NK-92 (cell line): ENCODE data around the gene NGFR.

ENCODE experiments used
- DNase-seq: peaks from one replicate; lab custom pipeline; 2025; ENCODE audit not compliant: unreplicated experiment; lab: John Stamatoyannopoulos, UW

Gene NGFR

DNA sequence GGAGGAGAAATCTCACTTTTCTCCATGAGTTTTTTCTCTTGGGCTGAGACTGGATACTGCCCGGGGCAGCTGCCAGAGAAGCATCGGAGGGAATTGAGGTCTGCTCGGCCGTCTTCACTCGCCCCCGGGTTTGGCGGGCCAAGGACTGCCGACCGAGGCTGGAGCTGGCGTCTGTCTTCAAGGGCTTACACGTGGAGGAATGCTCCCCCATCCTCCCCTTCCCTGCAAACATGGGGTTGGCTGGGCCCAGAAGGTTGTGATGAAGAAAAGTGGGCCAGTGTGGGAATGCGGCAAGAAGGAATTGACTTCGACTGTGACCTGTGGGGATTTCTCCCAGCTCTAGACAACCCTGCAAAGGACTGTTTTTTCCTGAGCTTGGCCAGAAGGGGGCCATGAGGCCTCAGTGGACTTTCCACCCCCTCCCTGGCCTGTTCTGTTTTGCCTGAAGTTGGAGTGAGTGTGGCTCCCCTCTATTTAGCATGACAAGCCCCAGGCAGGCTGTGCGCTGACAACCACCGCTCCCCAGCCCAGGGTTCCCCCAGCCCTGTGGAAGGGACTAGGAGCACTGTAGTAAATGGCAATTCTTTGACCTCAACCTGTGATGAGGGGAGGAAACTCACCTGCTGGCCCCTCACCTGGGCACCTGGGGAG, 19.1 kb downstream of the NGFR start:
- DNase-seq, result no peak

DNA sequence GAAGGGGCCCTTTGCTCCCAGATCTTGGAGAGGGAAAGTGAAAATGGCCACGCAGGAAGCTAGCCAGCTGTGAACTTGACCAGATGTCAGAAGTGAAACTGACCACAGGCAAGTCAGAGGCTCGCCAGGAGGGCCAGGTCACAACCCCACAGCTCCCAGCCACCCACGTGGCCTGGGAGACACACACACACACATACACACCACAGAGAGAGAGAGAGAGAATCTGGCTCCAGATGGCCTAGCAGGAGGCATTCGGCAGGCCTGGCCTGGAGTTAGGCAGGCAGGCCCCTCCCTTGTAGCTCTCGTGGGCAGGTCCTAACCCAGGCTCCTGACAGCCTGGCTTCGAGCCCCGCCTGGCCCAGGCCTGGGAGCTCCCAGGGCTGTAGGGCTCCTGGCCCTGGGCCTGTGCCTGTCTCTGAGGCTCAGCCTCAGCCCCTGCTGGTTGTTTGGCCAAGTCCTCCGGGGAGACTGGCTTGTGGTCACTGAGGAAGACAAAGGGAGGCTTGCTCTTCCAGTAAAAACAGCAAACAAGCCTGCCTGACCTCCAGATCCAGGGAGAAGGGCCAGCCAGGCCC, 20.2 kb downstream of the NGFR start:
- no peak for DNase-seq

DNA sequence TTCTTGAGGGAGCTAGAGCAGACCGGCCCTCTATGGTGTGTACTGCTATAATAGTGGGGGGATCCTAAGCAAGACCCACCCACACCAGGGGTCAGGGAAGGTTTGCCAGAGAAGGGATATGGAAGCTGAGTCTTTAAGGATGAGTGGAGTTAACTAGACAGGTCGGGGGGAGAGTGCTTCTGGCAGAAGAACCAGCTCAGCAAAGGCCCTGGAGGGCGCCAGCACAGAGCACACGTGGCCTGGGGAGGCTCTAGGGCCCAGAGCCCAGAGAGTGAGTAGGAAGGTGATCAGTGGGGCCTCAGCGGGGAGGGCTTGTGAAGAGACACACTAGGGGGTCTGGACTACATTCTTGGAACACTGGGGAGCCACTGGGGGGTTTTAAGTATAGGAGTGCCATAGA, 21.1 kb downstream of the NGFR start:
- DNase-seq, result no peak

DNA sequence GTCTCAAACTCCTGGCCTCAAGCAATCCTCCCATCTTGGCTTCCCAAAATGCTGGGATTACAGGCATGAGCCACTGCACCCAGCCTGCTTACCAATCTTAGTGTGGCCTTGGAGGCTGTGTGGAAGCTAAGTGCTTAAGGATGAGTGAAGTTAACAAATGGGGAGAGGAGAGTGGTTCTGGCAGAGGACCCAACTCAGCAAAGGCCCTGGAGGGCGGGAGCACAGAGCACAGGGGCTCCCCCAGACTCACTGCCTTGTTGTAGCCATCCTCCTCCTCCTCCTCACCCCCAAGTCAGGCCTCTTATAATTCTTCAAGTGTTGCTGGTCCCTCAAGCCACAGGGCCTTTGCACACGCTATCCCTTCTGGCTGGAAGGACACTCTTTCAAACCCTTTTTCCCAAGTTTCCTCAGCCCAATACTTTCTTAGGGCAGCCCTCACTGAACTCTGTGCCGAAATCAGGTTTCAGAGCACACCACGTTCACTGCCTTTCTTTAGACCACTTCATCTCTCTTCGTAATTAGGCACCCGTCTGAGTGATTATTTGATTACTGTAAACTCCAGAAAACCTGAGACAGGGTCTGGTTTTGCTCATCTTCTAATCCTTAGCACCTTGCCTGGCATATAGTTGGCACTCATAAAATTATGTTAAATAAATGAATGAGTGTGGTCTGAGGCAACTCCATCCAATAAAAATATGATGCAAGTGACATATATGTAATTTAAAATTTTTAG, 23.4 kb downstream of the NGFR start:
- no peak for DNase-seq

DNA sequence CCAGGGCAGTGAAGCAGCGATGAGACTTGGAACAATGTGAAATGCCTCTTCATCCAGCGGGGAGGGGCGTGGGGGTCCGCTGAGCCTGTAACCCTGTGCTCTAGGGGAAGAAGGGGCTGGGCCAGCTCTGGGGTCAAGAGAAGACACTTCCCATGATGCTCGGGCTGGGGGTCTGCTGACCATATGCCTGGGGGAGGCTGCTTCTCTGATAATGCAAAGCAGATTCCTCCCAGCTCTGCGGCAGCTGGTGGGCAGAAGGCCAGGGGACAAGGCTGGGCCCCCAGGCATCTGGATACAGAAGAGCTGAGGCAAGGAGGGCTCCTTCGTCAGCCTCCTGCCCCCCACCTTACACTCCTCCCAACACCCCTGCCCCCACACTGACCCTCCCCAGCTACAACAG, 24.7 kb downstream of the NGFR start:
- no peak for DNase-seq

DNA sequence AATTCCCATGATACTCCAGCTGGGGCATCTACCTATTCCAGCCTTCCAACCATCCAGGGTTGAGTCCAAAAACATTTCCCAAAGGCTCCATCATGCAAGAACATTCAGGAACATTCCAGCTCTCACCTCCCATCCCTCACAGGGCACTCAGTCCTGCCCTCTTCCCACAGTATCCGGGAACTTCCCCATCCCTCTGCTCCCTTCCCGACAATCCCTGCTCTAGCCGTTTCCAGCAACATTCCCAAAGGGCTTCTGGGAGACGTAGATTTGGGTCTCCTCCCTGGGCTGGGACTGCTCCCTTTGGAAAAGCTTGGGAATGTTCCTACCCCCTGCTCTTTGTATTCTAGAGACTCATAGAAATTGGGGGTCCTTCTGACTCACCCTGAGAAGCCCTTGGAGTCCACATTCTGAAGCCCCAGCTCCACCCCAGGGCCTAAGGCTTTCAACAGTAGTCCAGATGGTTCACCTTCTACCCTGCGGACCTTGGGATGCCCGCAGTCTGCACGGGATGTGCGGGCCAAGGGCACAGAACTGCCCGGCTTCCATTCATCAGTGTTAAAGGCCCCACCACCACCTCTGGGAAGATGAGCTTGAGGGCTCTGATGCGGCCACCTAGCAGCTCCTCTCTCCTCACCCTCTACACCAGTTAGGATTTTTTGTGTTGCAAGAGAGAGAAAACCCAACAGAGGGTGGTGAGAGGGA, 25.4 kb downstream of the NGFR start:
- DNase-seq, result no peak

DNA sequence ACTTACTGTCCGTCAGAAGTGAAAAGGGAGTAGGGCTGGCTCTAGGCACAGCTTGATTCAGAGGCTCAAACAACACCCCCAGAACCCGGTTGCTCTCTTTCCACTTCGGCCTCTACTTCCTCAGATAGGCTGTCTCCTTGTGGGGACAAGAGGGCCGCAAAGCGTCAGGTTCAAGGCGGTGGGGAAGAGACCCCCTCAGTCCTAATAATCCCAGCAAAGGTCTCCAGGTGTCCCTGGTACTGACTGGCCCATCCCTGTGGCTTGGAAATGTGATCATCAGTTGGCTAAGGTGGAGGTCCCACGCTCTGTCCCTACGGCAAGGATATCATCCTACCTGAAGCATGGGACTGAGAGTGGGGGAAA, 26.0 kb downstream of the NGFR start:
- DNase-seq, result no peak

DNA sequence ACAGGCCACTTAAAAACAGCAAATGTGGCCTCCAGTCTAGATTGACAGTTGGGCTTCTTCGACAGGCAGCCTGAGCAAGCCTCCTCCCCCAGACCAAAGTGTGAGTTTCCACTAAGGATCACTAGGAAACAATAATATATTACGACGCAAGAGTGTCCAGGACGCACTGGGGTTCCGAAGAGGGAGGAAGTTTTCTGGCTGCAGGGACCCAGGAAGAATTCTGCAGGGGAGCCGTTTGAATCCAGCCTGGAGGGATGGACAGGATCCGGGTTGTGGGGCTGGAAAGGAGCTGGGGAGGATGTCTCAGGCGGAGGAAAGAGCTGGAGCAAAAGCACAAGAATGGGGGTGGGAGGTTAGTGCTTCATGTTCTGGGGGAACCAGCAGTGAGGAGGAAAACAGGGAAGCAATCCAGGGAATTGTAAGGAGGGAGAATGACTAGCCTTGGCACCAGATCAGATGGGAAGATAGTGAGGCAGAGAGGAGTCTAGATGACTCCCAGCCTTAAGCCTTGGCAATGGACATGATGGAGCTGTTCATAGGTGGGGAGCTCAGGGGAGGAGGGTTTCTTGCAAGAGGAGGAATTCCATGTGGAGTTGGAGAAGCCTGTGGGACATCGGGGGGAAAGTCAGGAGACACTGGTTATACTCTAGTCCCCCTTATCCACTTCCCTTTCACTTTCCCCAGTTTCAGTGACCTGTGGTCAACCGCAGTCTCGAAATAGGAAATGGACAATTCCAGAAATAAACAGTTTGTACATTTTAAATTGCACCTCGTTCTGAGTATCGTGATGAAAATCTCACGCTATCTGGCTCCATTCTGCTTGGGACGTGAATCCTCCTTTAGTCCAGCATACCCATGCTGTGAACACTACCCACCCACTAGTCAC, 26.6 kb downstream of the NGFR start:
- no peak for DNase-seq

DNA sequence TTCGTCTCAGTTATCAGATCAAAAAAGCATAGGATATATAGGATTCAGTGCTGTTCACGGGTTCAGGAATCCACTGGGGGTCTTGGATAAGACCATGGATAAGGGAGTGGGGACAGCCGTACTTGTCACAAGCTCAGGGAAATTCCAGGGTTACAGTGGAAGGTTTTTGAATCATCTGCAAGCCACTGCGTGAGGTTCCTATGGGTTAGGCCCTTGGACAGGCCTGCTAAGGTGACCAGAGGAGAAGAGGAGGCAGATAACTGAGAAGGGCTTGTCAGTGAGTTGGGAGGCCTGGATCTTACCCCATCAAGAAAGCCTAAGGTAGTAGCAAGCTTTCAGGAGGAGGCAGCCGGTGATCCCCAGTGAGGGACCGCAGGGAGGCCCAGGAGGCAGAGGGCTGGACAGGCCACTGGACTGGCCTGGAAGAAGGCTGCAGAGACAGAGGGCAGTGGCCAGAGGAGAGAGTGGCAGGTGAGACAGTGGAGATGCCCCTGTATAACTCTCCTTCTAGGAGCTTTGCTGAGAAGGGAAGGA, 27.3 kb downstream of the NGFR start:
- no peak for DNase-seq

DNA sequence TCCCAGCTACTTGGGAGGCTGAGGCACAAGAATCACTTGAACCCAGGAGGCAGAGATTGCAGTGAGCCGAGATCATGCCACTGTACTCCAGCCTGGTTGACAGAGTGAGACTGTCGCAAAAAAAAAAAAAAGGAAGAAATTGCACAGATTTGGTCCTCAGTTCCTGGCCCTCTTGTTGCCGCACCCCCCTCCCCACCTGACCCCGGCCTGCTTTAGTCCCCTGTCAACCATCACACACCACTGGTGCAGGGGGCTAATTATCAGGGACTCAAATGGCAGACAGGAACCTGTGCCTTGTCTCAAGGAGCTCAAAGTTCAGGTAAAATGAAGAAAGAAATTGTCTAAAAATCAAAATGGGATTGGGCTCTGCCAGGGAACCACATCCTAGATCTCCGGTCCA, 28.1 kb downstream of the NGFR start:
- DNase-seq, result no peak

DNA sequence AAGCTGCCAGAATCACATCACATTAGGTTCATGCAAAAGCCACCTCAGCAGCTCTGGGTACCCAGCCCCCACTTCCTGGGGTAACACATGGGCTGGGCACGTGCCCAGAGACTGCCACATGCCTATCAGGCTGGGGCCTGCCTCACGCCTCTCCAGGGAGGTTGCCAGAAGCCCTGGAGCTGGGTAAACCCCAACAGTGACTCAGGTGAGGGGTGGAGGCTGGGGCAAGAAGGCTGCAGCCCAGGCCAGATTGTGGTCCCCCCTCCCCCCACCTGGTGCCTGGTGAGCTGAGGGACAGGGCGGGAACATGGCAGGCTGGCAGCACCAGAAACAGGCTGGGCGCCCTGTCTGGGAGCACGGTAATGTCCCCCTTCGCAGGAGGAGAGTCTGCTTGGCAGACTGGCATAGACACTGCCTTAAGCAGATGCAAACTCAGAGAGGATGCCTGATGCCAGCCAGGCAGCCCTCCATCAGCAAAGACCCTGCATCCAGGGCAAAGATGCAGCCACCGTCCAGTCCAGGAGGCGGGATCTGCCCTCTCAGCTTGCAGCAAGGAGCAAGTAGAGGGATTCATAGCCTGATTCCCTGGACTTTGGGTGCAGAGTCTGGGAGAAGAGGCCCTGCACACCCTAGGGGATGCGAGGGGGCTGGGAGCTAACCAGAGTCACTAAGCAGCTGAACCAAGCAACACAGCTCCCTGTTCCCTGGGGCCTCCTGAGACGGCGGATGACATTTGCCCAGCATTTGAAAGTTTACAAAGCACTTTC, 28.8 kb downstream of the NGFR start:
- no peak for DNase-seq

DNA sequence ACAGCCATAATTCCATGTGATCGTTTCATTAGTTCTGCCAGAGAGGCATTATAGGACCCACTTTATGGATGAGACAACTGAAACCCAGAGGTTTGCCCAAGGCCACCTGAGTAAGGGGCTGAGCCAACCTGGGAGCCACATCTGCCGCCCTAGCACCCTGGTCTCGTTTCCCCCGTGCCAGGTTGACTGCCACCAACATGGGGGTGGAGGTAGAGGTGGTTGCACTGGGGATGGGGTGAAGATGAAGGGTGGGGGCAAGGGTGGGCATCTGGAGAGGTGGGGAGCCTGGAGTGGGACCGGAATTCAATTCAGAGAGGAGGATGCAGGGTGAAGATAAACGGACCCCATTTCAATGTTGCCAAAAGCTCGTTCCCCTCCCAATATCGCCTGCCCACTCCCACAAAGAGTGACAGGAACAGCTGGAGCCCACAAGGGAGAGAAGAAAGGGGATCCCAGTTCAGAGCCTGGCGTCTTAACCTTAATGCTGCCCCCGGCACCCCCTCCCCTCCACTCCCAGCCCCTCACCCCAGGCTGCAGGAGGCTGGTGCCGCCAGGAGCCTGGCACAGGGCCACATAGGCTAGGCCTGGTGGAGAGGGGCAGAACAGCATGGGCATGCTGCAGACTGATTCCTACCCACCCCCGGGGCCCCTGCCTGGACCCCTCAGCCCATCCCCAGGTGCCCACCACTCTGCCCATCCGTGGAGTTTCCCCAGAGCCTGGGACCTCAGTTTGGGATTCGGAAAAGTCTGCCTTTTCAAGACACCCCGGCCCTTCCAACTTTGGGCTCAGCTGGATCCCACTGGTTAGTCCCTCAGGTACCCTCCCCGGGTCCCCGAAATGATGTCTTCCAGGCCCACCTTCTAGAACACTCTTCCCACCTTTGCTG, 29.6 kb downstream of the NGFR start:
- DNase-seq, result no peak

DNA sequence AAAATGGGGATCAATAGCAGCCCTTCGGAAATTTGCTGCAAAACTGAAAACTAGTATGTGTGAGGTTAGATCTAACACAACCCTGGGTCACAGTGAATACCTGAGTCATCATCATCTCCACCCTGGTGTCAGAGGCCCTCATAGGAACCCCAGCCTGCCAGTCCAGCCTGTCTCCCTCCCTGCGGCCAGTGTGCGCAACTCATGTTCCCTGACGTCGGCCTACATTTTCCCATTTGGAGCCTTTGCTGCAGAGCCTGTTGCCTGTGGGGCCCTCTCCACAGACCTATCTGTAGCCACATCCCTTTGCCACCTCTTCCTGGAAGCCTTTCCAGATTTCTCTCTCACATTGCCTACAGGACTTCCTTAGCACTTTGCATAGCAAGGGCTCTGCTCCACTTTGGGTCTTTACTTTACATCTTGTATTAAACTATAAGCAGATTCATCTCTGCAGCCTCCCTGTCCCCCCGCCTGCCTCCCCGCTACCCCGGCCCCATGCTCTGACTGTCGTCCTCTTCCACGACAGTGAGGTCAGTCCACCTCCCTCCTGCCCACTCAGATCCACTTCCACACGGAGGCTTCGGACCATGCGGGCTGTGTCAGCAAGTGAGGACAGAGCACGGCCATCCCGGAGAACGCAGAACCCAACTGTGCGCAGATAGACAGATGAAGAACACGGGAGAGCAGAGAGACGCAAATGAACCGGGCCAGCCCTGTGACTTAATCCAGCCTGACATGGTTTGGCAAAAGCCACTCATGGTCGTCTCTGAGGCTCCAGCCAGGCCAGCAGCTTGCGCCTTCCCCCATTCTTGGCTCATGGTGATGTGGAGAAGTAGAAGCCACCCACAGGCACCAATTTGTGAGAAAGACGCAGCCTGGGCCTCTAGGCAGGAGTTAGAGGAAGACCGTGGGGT, 31.0 kb downstream of the NGFR start:
- DNase-seq, result no peak

DNA sequence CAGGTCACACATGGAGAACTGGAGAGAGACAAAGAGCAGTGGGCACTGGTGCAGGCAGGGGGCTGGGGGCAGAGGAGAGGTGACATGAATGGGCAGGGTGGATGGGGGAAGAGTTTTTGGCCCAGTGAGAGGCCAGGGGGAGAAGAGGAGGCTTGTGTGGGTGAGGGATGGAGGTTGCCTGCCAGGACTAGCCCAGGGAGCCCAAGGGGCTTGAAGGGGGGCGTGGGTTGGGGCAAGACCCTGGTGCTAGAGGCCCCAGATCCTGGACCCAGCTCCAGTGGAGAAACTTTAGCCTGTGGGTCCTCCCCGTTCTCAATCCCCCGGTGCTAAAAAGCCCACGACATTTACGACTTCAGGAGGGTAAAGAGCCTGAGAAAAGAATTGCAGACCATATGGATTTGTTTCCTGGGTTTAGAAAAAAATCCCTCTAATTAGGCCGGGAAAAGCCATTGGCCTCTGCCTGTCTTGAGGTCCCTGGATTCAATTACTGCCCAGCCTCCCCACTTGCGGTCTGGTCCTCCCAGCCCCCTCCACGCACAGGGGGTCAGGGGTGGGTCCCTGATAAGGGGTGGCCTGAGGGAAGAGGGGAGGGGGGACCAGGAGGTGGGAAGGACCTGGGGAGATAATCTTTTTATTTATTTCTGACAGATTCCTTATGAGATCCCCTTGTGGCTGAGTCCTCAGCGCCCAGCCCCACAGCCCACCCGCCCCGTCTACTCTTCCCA, 33.0 kb downstream of the NGFR start:
- DNase-seq, result no peak

DNA sequence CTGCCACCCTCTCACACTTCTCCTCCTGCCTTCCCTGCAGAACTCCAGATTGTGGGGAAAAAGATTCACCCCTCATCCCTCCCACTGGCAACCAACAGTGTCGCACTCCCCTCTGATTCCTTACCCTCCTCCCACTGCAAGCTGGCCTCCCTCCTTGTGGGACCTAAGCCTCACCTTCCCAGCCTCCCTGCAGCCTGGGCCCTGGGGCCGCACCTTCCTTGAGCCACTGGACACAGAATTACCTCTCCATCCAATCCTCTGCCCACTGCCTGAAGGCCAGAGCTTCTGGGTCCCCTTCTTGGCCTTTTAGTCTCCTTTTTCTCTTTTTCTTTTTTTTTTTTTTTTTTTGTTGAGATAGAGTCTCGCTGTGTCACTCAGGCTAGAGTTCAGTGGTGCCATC, 33.9 kb downstream of the NGFR start:
- no peak for DNase-seq

DNA sequence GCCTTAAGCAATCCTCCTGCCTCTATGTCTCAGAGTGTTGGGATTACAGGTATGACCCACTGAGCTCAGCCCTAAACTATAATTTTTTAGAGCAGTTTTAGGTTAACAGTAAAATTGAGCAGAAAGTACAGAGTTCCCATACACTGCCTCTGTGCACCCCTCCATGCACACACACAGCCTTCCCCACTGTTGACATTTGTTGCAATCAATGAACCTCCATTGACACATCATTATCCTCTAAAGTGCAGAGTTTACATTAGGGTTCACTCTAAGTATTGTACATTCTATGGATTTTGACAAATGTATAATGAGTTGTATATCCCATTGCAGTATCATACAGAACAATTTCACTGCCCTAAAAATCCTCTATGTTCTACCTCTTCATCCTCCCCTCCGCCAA, 35.0 kb downstream of the NGFR start:
- no peak for DNase-seq

DNA sequence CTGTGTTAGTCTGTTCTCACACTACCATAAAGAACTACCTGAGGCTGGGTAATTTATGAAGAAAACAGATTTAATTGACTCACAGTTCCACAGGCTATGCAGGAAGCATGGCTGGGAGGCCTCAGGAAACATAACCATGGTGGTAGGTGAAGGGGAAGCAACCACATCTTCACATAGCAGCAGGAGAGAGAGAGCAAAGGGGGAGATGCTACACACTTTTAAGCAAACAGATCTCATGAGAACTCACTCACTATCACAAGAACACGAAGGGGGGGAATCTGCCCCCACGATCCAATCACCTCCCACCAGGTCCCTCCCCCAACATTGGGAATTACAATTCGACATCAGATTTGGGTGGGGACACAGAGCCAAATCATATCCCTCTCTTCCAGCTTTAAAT, 48.8 kb downstream of the NGFR start:
- no peak for DNase-seq
